HepG2 (cell line): ENCODE data around the gene SNN. TPM values are rescaled to one million over a fixed set of nuclear protein-coding genes. Genes with fewer than 3 reads are reported as not detected.

Source experiments
- ATF4 ChIP-seq, 2 experiments: fragments of 450-650 bp in 1 of 2; sonication (generic) in 1 of 2; formaldehyde crosslinking; IDR thresholded peaks; 2 replicates each; pipeline versions ENCODE4 v1.5.0 to v1.8.0; 2020 to 2022; ENCODE audit warnings: mild to moderate bottlenecking in 1 of 2, missing genetic modification reagents in 1 of 2
- CBFB ChIP-seq: sonication (generic); formaldehyde crosslinking; IDR thresholded peaks from 2 replicates; pipeline ENCODE4 v1.4.0; 2020; ENCODE audit warnings: missing genetic modification reagents
- DR1 ChIP-seq: sonication (generic); formaldehyde crosslinking; IDR thresholded peaks from 2 replicates; pipeline ENCODE4 v1.8.0; 2021; ENCODE audit warnings: mild to moderate bottlenecking, missing genetic modification reagents, inconsistent platforms
- HINFP ChIP-seq: sonication (generic); formaldehyde crosslinking; IDR thresholded peaks from 2 replicates; pipeline ENCODE4 v1.4.0; 2020; ENCODE audit warnings: low read depth, mild to moderate bottlenecking, missing genetic modification reagents
- JDP2 ChIP-seq: sonication (generic); formaldehyde crosslinking; IDR thresholded peaks from 2 replicates; pipeline ENCODE4 v1.8.1; 2022; ENCODE audit warnings: missing genetic modification reagents, borderline replicate concordance
- MAFF ChIP-seq: IDR thresholded peaks from 2 replicates; pipeline ENCODE4 v1.6.1; 2011; ENCODE audit warnings: low read depth, low read length, improper control_type of control experiment
- MED8 ChIP-seq: sonication (generic); formaldehyde crosslinking; IDR thresholded peaks from 2 replicates; pipeline ENCODE4 v1.8.1; 2023; ENCODE audit warnings: mild to moderate bottlenecking, missing genetic modification reagents; ENCODE audit not compliant: insufficient replicate concordance
- SIX4 ChIP-seq: sonication (generic); formaldehyde crosslinking; IDR thresholded peaks from 2 replicates; pipeline ENCODE4 v1.4.0; 2020; ENCODE audit warnings: missing genetic modification reagents
- SNAPC4 ChIP-seq: sonication (generic); formaldehyde crosslinking; IDR thresholded peaks from 2 replicates; pipeline ENCODE4 v1.4.0; 2020; ENCODE audit warnings: mild to moderate bottlenecking, missing genetic modification reagents
- TOPORS ChIP-seq: sonication (generic); formaldehyde crosslinking; IDR thresholded peaks from 2 replicates; pipeline ENCODE4 v1.8.0; 2023; ENCODE audit warnings: mild to moderate bottlenecking, missing genetic modification reagents
- ZHX2 ChIP-seq, 2 experiments: sonication (generic) in 1 of 2; formaldehyde crosslinking in 1 of 2; IDR thresholded peaks; 2 replicates each; pipeline versions ENCODE4 v1.6.1 to v1.9.0; 2014 to 2022; ENCODE audit warnings: antibody characterized with exemption in 1 of 2, borderline replicate concordance in 1 of 2, inconsistent platforms in 1 of 2, low read depth in 1 of 2, missing genetic modification reagents in 1 of 2
- ZMAT5 ChIP-seq: sonication (generic); formaldehyde crosslinking; IDR thresholded peaks from 2 replicates; pipeline ENCODE4 v1.5.0; 2020; ENCODE audit warnings: mild to moderate bottlenecking, low read depth, missing genetic modification reagents, borderline replicate concordance
- ZNF235 ChIP-seq: sonication (generic); formaldehyde crosslinking; IDR thresholded peaks from 2 replicates; pipeline ENCODE4 v1.8.1; 2023; ENCODE audit warnings: mild to moderate bottlenecking, missing genetic modification reagents, borderline replicate concordance
- polyA plus RNA-seq, 8 experiments: library from polyadenylated mRNA; depleted of rRNA in 3 of 8; stranded (reverse) in 7 of 8; unstranded in 1 of 8; fragments of >200 nt; fragmentation: Illumina TruSeq in 4 of 8; extraction: Trizol in 4 of 8; gene quantifications; 2 replicates each; pipeline versions ENCODE4 v1.2.1 to v1.2.3, GENCODE V29; 2011 to 2016; ENCODE audit warnings: low read depth in 4 of 8, missing spikeins in 1 of 8, mixed read lengths in 1 of 8; ENCODE audit not compliant: insufficient read depth in 1 of 8
- total RNA-seq, 5 experiments: library from RNA; depleted of rRNA; stranded (reverse); fragments of >200 nt; fragmentation: Illumina TruSeq; extraction: Trizol; gene quantifications; 2 replicates each; pipeline ENCODE4 v1.2.3, GENCODE V29; 2016; ENCODE audit warnings: low read depth in 1 of 5

The SNN gene
- total and polyA plus RNA-seq, 2 of the 13 experiments (the other 11 are each of a cell fraction or from before 2014, with no cell fraction given), result 5.2 to 8.4 TPM

- TF ChIP-seq MAFF, result no peak
- TF ChIP-seq SIX4 (CRISPR knock-in tag), result no peak
- TF ChIP-seq ZHX2 (IDR thresholded peaks at IDR 0.05; ENCODE audit: low read depth), result 0 out of 2 replicates have a peak, but pooled peaks have one; percentile 4
- no peak for TF ChIP-seq ZHX2 (CRISPR knock-in tag; IDR thresholded peaks at IDR 0.05; ENCODE audit: borderline replicate concordance)
- no peak for TF ChIP-seq TOPORS (CRISPR knock-in tag)
- no peak for TF ChIP-seq CBFB (CRISPR knock-in tag)
- TF ChIP-seq DR1 (CRISPR knock-in tag), result no peak
- TF ChIP-seq ZMAT5 (CRISPR knock-in tag), result no peak
- TF ChIP-seq ZNF235 (CRISPR knock-in tag), result 0 out of 2 replicates have a peak, but pooled peaks have one; percentile 56
- no peak for TF ChIP-seq HINFP (CRISPR knock-in tag)
- no peak for TF ChIP-seq MED8 (CRISPR knock-in tag)
- TF ChIP-seq SNAPC4 (CRISPR knock-in tag), result no peak
- TF ChIP-seq JDP2, result no peak
- TF ChIP-seq ATF4 (CRISPR knock-in tag; IDR thresholded peaks at IDR 0.05), result no peak
Measured at GRCh38 chr16:11667824-11668622, at the start of gene SNN (continued).
